HEK293 (cell line): ENCODE results near the gene PRKG1.

ENCODE experiments used
- CTCF ChIA-PET: fragments of 350-600 bp; formaldehyde crosslinking; extraction: SDS; loops from one replicate; lab custom pipeline; 2021; ENCODE audit warnings: antibody characterized with exemption; lab: Yijun Ruan, JAX
- POLR2A ChIA-PET: fragments of 300-600 bp; formaldehyde crosslinking; extraction: SDS; loops from one replicate; lab custom pipeline; 2020; ENCODE audit warnings: antibody characterized with exemption, inconsistent platforms; lab: Yijun Ruan, JAX
- H3K27ac ChIP-seq: fragments of 200-500 bp; sonication (Bioruptor generic); 2 replicates; pipeline ENCODE4 v1.5.1; 2014; ENCODE audit warnings: low read depth, low read length, control low read depth, inconsistent platforms; ENCODE audit errors: extremely low read depth
- H3K36me3 ChIP-seq, 2 experiments: fragments of 200-500 bp in 1 of 2; sonication (Bioruptor generic) in 1 of 2; 1 replicate in 1 of 2; 2 replicates in 1 of 2; pipeline ENCODE4 v1.5.1; 2014 to 2017; ENCODE audit warnings: inconsistent platforms in 2 of 2, low read length in 2 of 2; ENCODE audit not compliant: control insufficient read depth in 2 of 2, insufficient read depth in 1 of 2
- H3K4me1 ChIP-seq: fragments of 200-500 bp; sonication (Bioruptor generic); 2 replicates; pipeline ENCODE4 v1.5.1; 2014; ENCODE audit warnings: mild to moderate bottlenecking, low read length, inconsistent platforms; ENCODE audit not compliant: control insufficient read depth, insufficient read depth
- H3K4me3 ChIP-seq: 2 replicates; pipeline ENCODE4 v1.5.1; 2011; ENCODE audit warnings: low read depth, mild to moderate bottlenecking, control low read depth, low read length, moderate library complexity
- H3K9me3 ChIP-seq: fragments of 200-500 bp; sonication (Bioruptor generic); 2 replicates; pipeline ENCODE4 v1.5.1; 2014; ENCODE audit warnings: low read depth, low read length, inconsistent platforms; ENCODE audit not compliant: control insufficient read depth, insufficient read depth
- IKZF3 ChIP-seq: fragments of 450-650 bp; IDR thresholded peaks from 2 replicates; pipeline ENCODE4 v1.5.0; 2018; ENCODE audit warnings: missing biosample characterization, mild to moderate bottlenecking, missing genetic modification characterization, moderate library complexity
- KLF7 ChIP-seq: fragments of 450-650 bp; formaldehyde crosslinking; IDR thresholded peaks from 2 replicates; pipeline ENCODE4 v1.5.1; 2016; ENCODE audit warnings: missing biosample characterization, missing genetic modification characterization, borderline replicate concordance
- OSR2 ChIP-seq: fragments of 450-650 bp; formaldehyde crosslinking; IDR thresholded peaks from 2 replicates; pipeline ENCODE4 v1.5.1; 2016; ENCODE audit warnings: missing biosample characterization, missing genetic modification characterization
- PRDM1 ChIP-seq: fragments of 450-650 bp; formaldehyde crosslinking; IDR thresholded peaks from 2 replicates; pipeline ENCODE4; 2016; ENCODE audit warnings: missing biosample characterization, missing genetic modification characterization
- SCRT1 ChIP-seq: fragments of 450-650 bp; formaldehyde crosslinking; IDR thresholded peaks from 2 replicates; pipeline ENCODE4 v1.5.1; 2016; ENCODE audit warnings: missing biosample characterization, missing genetic modification characterization, borderline replicate concordance
- SP7 ChIP-seq: fragments of 450-650 bp; formaldehyde crosslinking; IDR thresholded peaks from 2 replicates; pipeline ENCODE4 v1.5.1; 2016; ENCODE audit warnings: missing biosample characterization, missing genetic modification characterization
- TRIM28 ChIP-seq: IDR thresholded peaks from 2 replicates; pipeline ENCODE4 v1.6.1; 2011; ENCODE audit warnings: low read length, control low read depth, borderline replicate concordance
- ZBTB20 ChIP-seq: fragments of 450-650 bp; formaldehyde crosslinking; IDR thresholded peaks from 2 replicates; pipeline ENCODE4 v1.5.1; 2016; ENCODE audit warnings: missing biosample characterization, missing genetic modification characterization
- ZIC2 ChIP-seq: fragments of 450-650 bp; formaldehyde crosslinking; IDR thresholded peaks from 2 replicates; pipeline ENCODE4 v1.5.1; 2016; ENCODE audit warnings: missing biosample characterization, missing genetic modification characterization
- ZNF121 ChIP-seq: fragments of 450-650 bp; formaldehyde crosslinking; IDR thresholded peaks from 2 replicates; pipeline ENCODE4 v1.5.1; 2016; ENCODE audit warnings: missing biosample characterization, missing genetic modification characterization
- ZNF140 ChIP-seq: fragments of 450-650 bp; formaldehyde crosslinking; IDR thresholded peaks from 2 replicates; pipeline ENCODE4 v1.5.1; 2016; ENCODE audit warnings: missing biosample characterization, missing genetic modification characterization
- ZNF146 ChIP-seq: fragments of 450-650 bp; formaldehyde crosslinking; IDR thresholded peaks from 2 replicates; pipeline ENCODE4 v1.5.1; 2016; ENCODE audit warnings: missing biosample characterization, missing genetic modification characterization
- ZNF169 ChIP-seq: fragments of 450-650 bp; formaldehyde crosslinking; IDR thresholded peaks from 2 replicates; pipeline ENCODE4 v1.5.1; 2016; ENCODE audit warnings: missing biosample characterization, missing genetic modification characterization
- ZNF501 ChIP-seq: fragments of 450-650 bp; formaldehyde crosslinking; IDR thresholded peaks from 2 replicates; pipeline ENCODE4 v1.5.1; 2016; ENCODE audit warnings: missing biosample characterization, missing genetic modification characterization
- ZNF529 ChIP-seq: fragments of 450-650 bp; formaldehyde crosslinking; IDR thresholded peaks from 2 replicates; pipeline ENCODE4 v1.5.1; 2017; ENCODE audit warnings: missing genetic modification characterization, missing biosample characterization; ENCODE audit not compliant: insufficient replicate concordance
- ZNF670 ChIP-seq: fragments of 450-650 bp; formaldehyde crosslinking; IDR thresholded peaks from 2 replicates; pipeline ENCODE4 v1.5.1; 2016; ENCODE audit warnings: missing biosample characterization, missing genetic modification characterization, low read depth
- ZNF707 ChIP-seq: fragments of 450-650 bp; formaldehyde crosslinking; IDR thresholded peaks from 2 replicates; pipeline ENCODE4 v1.5.1; 2016; ENCODE audit warnings: missing biosample characterization, missing genetic modification characterization
- ZNF747 ChIP-seq: fragments of 450-650 bp; formaldehyde crosslinking; IDR thresholded peaks from 2 replicates; pipeline ENCODE4 v1.5.1; 2016; ENCODE audit warnings: missing biosample characterization, missing genetic modification characterization
- ZNF768 ChIP-seq: fragments of 450-650 bp; formaldehyde crosslinking; IDR thresholded peaks from 2 replicates; pipeline ENCODE4 v1.5.1; 2018; ENCODE audit warnings: missing biosample characterization, mild to moderate bottlenecking, missing genetic modification characterization
- ZNF837 ChIP-seq: fragments of 450-650 bp; formaldehyde crosslinking; IDR thresholded peaks from 2 replicates; pipeline ENCODE4 v1.5.1; 2016; ENCODE audit warnings: missing biosample characterization, missing genetic modification characterization
- TF ChIP-seq, protein P1 (sequence below): fragments of 450-650 bp; formaldehyde crosslinking; IDR thresholded peaks from 2 replicates; pipeline ENCODE4 v1.5.1; 2017; ENCODE audit warnings: missing biosample characterization, missing genetic modification characterization
- TF ChIP-seq, protein P2 (sequence below): fragments of 450-650 bp; formaldehyde crosslinking; IDR thresholded peaks from 2 replicates; pipeline ENCODE4 v1.5.1; 2016; ENCODE audit warnings: missing biosample characterization, missing genetic modification characterization

The PRKG1 gene

DNA sequence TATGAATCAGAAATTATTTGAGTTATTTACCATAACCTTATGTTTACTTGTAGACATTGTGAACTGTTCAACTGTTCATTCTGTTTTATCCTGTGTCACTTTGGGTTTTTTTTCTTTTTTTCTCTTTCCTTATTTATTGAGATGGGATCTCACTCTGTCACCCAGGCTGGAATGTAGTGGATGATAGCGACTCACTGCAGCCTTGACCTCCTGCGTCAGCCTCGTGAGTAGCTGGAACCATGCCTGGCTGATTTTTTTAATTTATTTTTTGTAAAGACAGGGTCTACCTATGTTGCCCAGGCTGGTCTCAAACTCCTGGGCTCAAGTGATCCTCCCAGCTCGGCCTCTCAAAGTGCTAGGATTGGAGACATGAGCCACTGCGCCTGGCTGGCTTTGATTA is 528.0 kb downstream of the PRKG1 start:
- TF ChIP-seq ZNF121 (tag by site-specific recombination) (no peak), SCRT1 (tag by site-specific recombination) (no peak)
- Histone ChIP-seq H3K36me3 (no peaks in the 10 kb centered on the region), H3K4me3 (no peak overlapping the region), H3K27ac (no peak overlapping the region), H3K9me3 (no peaks in the 10 kb centered on the region), H3K4me1 (no peaks in the 10 kb centered on the region)
- ChIA-PET POLR2A (no interaction called here), CTCF (interaction anchor here (0.7 kb wide), 1 partner anchor 548 kb away, joined by 4 read pairs; no protein-coding TSS in a partner anchor)

DNA sequence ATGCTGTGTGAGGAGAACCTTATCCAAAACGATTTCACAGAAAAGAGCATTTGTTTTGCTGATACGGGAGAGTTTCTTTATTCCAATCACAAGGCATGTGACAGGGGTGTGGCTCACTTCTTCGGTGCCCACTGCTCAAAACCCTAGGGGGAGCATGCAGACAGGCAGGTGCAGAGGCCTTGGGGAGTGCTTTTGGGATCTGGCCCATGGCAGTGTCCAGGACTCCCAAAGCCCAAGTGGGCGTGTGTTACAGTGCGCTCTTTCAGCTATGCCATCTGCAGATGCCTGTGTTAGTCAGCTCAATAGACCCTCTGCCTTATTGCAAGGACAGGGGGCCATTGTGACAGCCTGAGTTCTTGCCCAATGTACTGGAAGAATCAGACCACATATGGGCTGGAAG is 530.3 kb downstream of the PRKG1 start:
- POLR2A ChIA-PET, result no interaction called here
- no peak overlapping the region for H3K27ac ChIP-seq
- H3K9me3 ChIP-seq, result no peaks in the 10 kb centered on the region
- no peaks in the 10 kb centered on the region for H3K4me1 ChIP-seq
- CTCF ChIA-PET, result interaction anchor here (0.6 kb wide), 1 partner anchor 148 kb away, joined by 3 read pairs; no protein-coding TSS in a partner anchor
- TF ChIP-seq ZNF140 (tag by site-specific recombination), result no peak
- no peak for TF ChIP-seq ZNF501 (tag by site-specific recombination)
- TF ChIP-seq ZNF169 (tag by site-specific recombination), result no peak
- TF ChIP-seq ZNF768 (tag by site-specific recombination), result no peak
- TF ChIP-seq TRIM28, result no peak
- no peak for TF ChIP-seq ZNF707 (tag by site-specific recombination)
- TF ChIP-seq, protein P1, sequence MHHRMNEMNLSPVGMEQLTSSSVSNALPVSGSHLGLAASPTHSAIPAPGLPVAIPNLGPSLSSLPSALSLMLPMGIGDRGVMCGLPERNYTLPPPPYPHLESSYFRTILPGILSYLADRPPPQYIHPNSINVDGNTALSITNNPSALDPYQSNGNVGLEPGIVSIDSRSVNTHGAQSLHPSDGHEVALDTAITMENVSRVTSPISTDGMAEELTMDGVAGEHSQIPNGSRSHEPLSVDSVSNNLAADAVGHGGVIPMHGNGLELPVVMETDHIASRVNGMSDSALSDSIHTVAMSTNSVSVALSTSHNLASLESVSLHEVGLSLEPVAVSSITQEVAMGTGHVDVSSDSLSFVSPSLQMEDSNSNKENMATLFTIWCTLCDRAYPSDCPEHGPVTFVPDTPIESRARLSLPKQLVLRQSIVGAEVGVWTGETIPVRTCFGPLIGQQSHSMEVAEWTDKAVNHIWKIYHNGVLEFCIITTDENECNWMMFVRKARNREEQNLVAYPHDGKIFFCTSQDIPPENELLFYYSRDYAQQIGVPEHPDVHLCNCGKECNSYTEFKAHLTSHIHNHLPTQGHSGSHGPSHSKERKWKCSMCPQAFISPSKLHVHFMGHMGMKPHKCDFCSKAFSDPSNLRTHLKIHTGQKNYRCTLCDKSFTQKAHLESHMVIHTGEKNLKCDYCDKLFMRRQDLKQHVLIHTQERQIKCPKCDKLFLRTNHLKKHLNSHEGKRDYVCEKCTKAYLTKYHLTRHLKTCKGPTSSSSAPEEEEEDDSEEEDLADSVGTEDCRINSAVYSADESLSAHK (tag by site-specific recombination), result 0 out of 2 replicates have a peak, but pooled peaks have one; percentile 30
- H3K4me3 ChIP-seq, result no peak overlapping the region
- H3K36me3 ChIP-seq, result no peaks in the 10 kb centered on the region

DNA sequence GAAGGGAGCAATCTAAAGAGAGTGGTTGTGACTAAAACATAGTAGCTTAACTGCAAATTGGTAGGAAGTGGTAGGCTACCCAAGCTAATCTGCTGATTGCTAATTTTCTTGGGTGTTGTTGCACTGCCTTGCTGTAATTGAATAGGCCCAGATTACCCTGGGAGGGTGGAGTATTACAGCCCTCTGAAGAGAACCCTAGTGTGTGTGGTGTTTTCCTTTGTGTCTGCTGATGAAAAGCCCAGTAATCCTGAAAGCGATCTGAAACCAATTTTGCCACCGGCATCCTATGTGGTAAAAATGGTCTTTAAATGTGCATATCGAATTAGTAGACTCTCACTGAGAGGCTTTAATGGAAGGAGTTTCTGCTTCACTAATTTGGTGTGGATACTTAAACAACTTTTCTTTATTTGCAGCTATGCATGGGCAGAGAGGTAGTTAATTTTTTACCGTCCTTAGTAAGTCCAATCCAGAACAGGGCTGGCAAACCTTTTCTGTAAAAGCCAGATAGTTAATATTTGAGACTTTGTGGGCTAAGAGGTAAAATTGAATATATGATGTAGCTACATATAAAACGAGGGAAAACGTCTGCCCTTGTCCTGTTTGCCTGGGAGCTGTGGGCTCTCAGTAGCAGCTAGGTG is 532.7 kb downstream of the PRKG1 start:
- Histone ChIP-seq H3K4me1 (no peaks in the 10 kb centered on the region), H3K9me3 (no peaks in the 10 kb centered on the region), H3K4me3 (no peak overlapping the region), H3K27ac (no peak overlapping the region), H3K36me3 (no peaks in the 10 kb centered on the region)
- POLR2A ChIA-PET, result no interaction called here
- CTCF ChIA-PET, result no interaction called here
- no peak for TF ChIP-seq PRDM1 (tag by site-specific recombination)
- TF ChIP-seq IKZF3, result no peak
- TF ChIP-seq SP7 (tag by site-specific recombination), result no peak
- no peak for TF ChIP-seq ZNF146 (tag by site-specific recombination)
- TF ChIP-seq ZNF747 (tag by site-specific recombination), result no peak
- no peak for TF ChIP-seq ZNF529 (tag by site-specific recombination)
- no peak for TF ChIP-seq ZIC2 (tag by site-specific recombination)
- no peak for TF ChIP-seq OSR2
- TF ChIP-seq, protein P2, sequence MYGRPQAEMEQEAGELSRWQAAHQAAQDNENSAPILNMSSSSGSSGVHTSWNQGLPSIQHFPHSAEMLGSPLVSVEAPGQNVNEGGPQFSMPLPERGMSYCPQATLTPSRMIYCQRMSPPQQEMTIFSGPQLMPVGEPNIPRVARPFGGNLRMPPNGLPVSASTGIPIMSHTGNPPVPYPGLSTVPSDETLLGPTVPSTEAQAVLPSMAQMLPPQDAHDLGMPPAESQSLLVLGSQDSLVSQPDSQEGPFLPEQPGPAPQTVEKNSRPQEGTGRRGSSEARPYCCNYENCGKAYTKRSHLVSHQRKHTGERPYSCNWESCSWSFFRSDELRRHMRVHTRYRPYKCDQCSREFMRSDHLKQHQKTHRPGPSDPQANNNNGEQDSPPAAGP (tag by site-specific recombination), result no peak
- TF ChIP-seq ZNF670 (tag by site-specific recombination), result no peak
- TF ChIP-seq KLF7, result no peak
- no peak for TF ChIP-seq ZNF837 (tag by site-specific recombination)
- no peak for TF ChIP-seq ZNF121 (tag by site-specific recombination)
- no peak for TF ChIP-seq ZBTB20 (tag by site-specific recombination)
